ENCODE data around the gene ANKRD26.

Gene ANKRD26

DNA sequence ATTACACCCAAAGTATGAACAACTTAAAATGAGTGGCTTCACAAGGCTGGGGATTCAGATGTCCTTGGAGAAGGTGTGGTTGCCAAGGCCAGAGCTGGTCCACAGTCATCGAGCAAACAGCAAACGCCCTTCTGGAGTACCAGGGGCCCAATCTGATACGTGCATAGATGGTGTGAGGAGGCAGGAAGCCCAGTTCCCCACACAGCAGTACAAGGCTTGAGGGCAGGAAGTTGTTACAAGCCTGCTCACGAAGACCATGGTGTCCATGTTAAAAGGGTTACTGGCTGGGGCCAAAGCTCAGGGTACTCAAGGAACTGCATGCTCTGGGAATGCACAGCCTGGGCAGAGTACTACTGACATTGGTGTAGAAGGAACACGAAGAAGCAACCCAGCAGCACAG lies 4.6 kb upstream of the ANKRD26 start:
- Histone ChIP-seq H3K9me3 (ENCODE audit: control insufficient read depth, insufficient read depth, low read depth, low read length) (no peaks in the 10 kb centered on the region), H3K27ac (ENCODE audit: extremely low read depth, low read depth, low read length) (no peak overlapping the region), H3K36me3 (ENCODE audit: control insufficient read depth in 2 of 2, insufficient read depth in 1 of 2, low read length in 2 of 2) (peaks cover 20 to 26% of the 10 kb centered on the region in 2 experiments), H3K4me3 (ENCODE audit: low read depth, low read length) (no peak overlapping the region), H3K4me1 (ENCODE audit: control insufficient read depth, insufficient read depth, low read length) (no peaks in the 10 kb centered on the region)
- TF ChIP-seq KLF1 (tag by site-specific recombination; IDR thresholded peaks at IDR 0.05) (no peak), ZNF239 (tag by site-specific recombination; IDR thresholded peaks at IDR 0.05) (no peak), ZNF670 (tag by site-specific recombination; IDR thresholded peaks at IDR 0.05; ENCODE audit: low read depth) (no peak), BCL11A (tag by site-specific recombination; IDR thresholded peaks at IDR 0.05; ENCODE audit: low read depth) (no peak)
- TF ChIP-seq, protein P1, sequence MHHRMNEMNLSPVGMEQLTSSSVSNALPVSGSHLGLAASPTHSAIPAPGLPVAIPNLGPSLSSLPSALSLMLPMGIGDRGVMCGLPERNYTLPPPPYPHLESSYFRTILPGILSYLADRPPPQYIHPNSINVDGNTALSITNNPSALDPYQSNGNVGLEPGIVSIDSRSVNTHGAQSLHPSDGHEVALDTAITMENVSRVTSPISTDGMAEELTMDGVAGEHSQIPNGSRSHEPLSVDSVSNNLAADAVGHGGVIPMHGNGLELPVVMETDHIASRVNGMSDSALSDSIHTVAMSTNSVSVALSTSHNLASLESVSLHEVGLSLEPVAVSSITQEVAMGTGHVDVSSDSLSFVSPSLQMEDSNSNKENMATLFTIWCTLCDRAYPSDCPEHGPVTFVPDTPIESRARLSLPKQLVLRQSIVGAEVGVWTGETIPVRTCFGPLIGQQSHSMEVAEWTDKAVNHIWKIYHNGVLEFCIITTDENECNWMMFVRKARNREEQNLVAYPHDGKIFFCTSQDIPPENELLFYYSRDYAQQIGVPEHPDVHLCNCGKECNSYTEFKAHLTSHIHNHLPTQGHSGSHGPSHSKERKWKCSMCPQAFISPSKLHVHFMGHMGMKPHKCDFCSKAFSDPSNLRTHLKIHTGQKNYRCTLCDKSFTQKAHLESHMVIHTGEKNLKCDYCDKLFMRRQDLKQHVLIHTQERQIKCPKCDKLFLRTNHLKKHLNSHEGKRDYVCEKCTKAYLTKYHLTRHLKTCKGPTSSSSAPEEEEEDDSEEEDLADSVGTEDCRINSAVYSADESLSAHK (tag by site-specific recombination; IDR thresholded peaks at IDR 0.05): no peak
- CTCF ChIA-PET: no interaction called here
- POLR2A ChIA-PET: interaction anchor here (1.4 kb wide), 1 partner anchor 49 kb away, joined by 3 read pairs; the partner anchor contains the start of gene YME1L1

DNA sequence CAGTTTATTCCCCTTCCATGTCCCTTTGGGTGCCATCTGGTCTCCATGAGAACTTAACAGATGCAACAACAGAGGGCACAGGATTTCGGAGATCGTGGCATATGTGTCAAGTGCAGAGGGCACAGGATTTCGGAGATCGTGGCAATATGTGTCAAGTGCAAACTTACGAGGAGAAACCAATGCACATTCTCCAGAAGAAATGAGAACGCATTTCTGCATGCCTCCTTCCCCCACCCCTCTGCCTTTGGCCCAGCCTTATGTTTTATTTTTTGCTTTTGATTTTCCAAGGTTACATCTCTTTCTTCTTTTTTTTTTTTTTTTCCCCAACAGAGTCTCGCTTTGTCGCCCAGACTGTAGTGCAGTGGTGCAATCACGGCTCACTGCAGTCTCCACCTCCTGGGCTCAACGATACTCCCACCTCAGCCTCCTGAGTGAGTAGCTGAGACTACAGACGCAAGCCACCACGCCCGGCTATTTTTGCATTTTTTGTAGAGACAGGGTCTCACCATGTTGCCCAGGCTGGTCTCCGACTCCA lies 586 bp upstream of the ANKRD26 start:
- H3K9me3 ChIP-seq (ENCODE audit: control insufficient read depth, insufficient read depth, low read depth, low read length): no peaks in the 10 kb centered on the region
- ChIA-PET CTCF (no interaction called here), POLR2A (interaction anchor here (0.5 to 1.8 kb wide), 11 partner anchors 9 to 139 kb away, joined by 3 to 10 read pairs (median 3); partner anchors contain the start of gene YME1L1)
- TF ChIP-seq ZNF621 (tag by site-specific recombination; IDR thresholded peaks at IDR 0.05): no peak
- no peak for TF ChIP-seq KLF8 (tag by site-specific recombination; IDR thresholded peaks at IDR 0.05)
- no peak for TF ChIP-seq ZNF394 (tag by site-specific recombination; IDR thresholded peaks at IDR 0.05; ENCODE audit: borderline replicate concordance)
- no peak for TF ChIP-seq SCRT2 (tag by site-specific recombination; IDR thresholded peaks at IDR 0.05)
- TF ChIP-seq ZNF114 (tag by site-specific recombination; IDR thresholded peaks at IDR 0.05): no peak
- TF ChIP-seq, protein P2, sequence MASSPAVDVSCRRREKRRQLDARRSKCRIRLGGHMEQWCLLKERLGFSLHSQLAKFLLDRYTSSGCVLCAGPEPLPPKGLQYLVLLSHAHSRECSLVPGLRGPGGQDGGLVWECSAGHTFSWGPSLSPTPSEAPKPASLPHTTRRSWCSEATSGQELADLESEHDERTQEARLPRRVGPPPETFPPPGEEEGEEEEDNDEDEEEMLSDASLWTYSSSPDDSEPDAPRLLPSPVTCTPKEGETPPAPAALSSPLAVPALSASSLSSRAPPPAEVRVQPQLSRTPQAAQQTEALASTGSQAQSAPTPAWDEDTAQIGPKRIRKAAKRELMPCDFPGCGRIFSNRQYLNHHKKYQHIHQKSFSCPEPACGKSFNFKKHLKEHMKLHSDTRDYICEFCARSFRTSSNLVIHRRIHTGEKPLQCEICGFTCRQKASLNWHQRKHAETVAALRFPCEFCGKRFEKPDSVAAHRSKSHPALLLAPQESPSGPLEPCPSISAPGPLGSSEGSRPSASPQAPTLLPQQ (tag by site-specific recombination; IDR thresholded peaks at IDR 0.05): no peak
- TF ChIP-seq ZFP41 (tag by site-specific recombination; IDR thresholded peaks at IDR 0.05; ENCODE audit: borderline replicate concordance): no peak
- TF ChIP-seq, protein P3, sequence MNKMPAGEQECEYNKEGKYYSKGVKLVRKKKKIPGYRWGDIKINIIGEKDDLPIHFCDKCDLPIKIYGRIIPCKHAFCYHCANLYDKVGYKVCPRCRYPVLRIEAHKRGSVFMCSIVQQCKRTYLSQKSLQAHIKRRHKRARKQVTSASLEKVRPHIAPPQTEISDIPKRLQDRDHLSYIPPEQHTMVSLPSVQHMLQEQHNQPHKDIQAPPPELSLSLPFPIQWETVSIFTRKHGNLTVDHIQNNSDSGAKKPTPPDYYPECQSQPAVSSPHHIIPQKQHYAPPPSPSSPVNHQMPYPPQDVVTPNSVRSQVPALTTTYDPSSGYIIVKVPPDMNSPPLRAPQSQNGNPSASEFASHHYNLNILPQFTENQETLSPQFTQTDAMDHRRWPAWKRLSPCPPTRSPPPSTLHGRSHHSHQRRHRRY (tag by site-specific recombination; IDR thresholded peaks at IDR 0.05): no peak
- no peak for TF ChIP-seq ZNF138 (tag by site-specific recombination; IDR thresholded peaks at IDR 0.05; ENCODE audit: borderline replicate concordance)
- TF ChIP-seq ZBTB8A (tag by site-specific recombination; IDR thresholded peaks at IDR 0.05): no peak
- 0 out of 2 replicates have a peak, but pooled peaks have one; percentile 19 for TF ChIP-seq PRDM1 (tag by site-specific recombination; IDR thresholded peaks at IDR 0.05)
- no peak for TF ChIP-seq ZFP37 (tag by site-specific recombination; IDR thresholded peaks at IDR 0.05)
- no peak for TF ChIP-seq ZNF777 (tag by site-specific recombination; IDR thresholded peaks at IDR 0.05; ENCODE audit: borderline replicate concordance)
- peak; percentile 46; the same call in 1 of the 2 replicates for TF ChIP-seq ZBTB17 (tag by site-specific recombination; IDR thresholded peaks at IDR 0.05)
- no peak for TF ChIP-seq ZNF548 (tag by site-specific recombination; IDR thresholded peaks at IDR 0.05)
- TF ChIP-seq, protein P4, sequence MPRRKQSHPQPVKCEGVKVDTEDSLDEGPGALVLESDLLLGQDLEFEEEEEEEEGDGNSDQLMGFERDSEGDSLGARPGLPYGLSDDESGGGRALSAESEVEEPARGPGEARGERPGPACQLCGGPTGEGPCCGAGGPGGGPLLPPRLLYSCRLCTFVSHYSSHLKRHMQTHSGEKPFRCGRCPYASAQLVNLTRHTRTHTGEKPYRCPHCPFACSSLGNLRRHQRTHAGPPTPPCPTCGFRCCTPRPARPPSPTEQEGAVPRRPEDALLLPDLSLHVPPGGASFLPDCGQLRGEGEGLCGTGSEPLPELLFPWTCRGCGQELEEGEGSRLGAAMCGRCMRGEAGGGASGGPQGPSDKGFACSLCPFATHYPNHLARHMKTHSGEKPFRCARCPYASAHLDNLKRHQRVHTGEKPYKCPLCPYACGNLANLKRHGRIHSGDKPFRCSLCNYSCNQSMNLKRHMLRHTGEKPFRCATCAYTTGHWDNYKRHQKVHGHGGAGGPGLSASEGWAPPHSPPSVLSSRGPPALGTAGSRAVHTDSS (tag by site-specific recombination; IDR thresholded peaks at IDR 0.05): no peak
- TF ChIP-seq WT1 (tag by site-specific recombination; IDR thresholded peaks at IDR 0.05): no peak
- no peaks in the 10 kb centered on the region; the same call in 1 of the 2 replicates for H3K4me1 ChIP-seq (ENCODE audit: control insufficient read depth, insufficient read depth, low read length)
- H3K27ac ChIP-seq (ENCODE audit: extremely low read depth, low read depth, low read length): peak overlapping the region; percentile 87
- peak overlapping the region; percentile 83 for H3K4me3 ChIP-seq (ENCODE audit: low read depth, low read length)
- peaks cover 7 to 13% of the 10 kb centered on the region in 2 experiments; a peak in 2 of 3 replicates for H3K36me3 ChIP-seq (ENCODE audit: control insufficient read depth in 2 of 2, insufficient read depth in 1 of 2, low read length in 2 of 2)

Measured in HEK293 (cell line).